H1 (cell line): ENCODE results near the gene RAPGEF1. TPM values are rescaled to one million over a fixed set of nuclear protein-coding genes. Genes with fewer than 3 reads are reported as not detected.

Source experiments
- CTCF ChIA-PET: fragments of 300-600 bp; sonication (Branson Sonifier 250); formaldehyde crosslinking; loops from one replicate; lab custom pipeline; 2021; ENCODE audit not compliant: partially characterized antibody; lab: Charles Lee
- POLR2A ChIA-PET: fragments of 300-600 bp; sonication (Branson Sonifier 250); formaldehyde crosslinking; loops from one replicate; lab custom pipeline; 2021; ENCODE audit warnings: inconsistent platforms; ENCODE audit not compliant: partially characterized antibody; lab: Charles Lee
- DNase-seq, 2 experiments: peaks; one replicate each; pipeline versions ENCODE4 v3.0.0 to v3.0.0-alpha.2; 2010 to 2022; ENCODE audit warnings: low spot score in 2 of 2, low read depth in 1 of 2, mixed read lengths in 1 of 2
- FAIRE-seq: peaks from 2 replicates; lab custom pipeline; 2011; peaks lifted over from hg19 to GRCh38; lab: Jason Lieb, UNC
- H2AFZ ChIP-seq: 2 replicates; pipeline ENCODE4 v1.8.1; 2012; ENCODE audit warnings: low read length, inconsistent platforms
- H2AK5ac ChIP-seq: 2 replicates; pipeline ENCODE4 v1.6.1; 2013; ENCODE audit warnings: low read depth, low read length
- H2BK120ac ChIP-seq: replicated peaks from 2 replicates; pipeline ENCODE3; 2013; ENCODE audit warnings: low read depth, low read length, inconsistent platforms
- H2BK12ac ChIP-seq: 2 replicates; pipeline ENCODE4 v1.6.1; 2013; ENCODE audit warnings: low read depth, low read length
- H2BK15ac ChIP-seq: 2 replicates; pipeline ENCODE4 v1.6.1; 2013; ENCODE audit warnings: low read length
- H2BK20ac ChIP-seq: 2 replicates; pipeline ENCODE4 v1.6.1; 2013; ENCODE audit warnings: low read length
- H2BK5ac ChIP-seq: 2 replicates; pipeline ENCODE4 v1.6.1; 2013; ENCODE audit warnings: low read depth, low read length
- H3K14ac ChIP-seq: 2 replicates; pipeline ENCODE4 v1.6.1; 2013; ENCODE audit warnings: inconsistent platforms; ENCODE audit not compliant: insufficient read length
- H3K18ac ChIP-seq: 2 replicates; pipeline ENCODE4 v1.6.1; 2013; ENCODE audit warnings: low read length; ENCODE audit errors: extremely low read depth
- H3K23ac ChIP-seq: 2 replicates; pipeline ENCODE4 v1.6.1; 2013; ENCODE audit warnings: inconsistent platforms; ENCODE audit not compliant: insufficient read length
- H3K23me2 ChIP-seq: 2 replicates; pipeline ENCODE4 v1.6.1; 2013; ENCODE audit warnings: low read depth, low read length
- H3K27ac ChIP-seq: 2 replicates; pipeline ENCODE4 v1.6.1; 2011; ENCODE audit warnings: low read depth, low read length, inconsistent platforms
- H3K27me3 ChIP-seq, 4 experiments: replicated peaks in 1 of 4; 1 replicate in 1 of 4; 2 replicates in 3 of 4; pipeline versions ENCODE4 v1.6.1 to v1.8.1; 2011 to 2013; ENCODE audit warnings: low read length in 3 of 4, mild to moderate bottlenecking in 3 of 4, inconsistent platforms in 2 of 4, mixed read lengths in 2 of 4, moderate library complexity in 1 of 4; ENCODE audit not compliant: control insufficient read depth in 3 of 4, insufficient read depth in 3 of 4; ENCODE audit errors: extremely low read depth in 1 of 4
- H3K36me3 ChIP-seq, 4 experiments: 2 replicates each; pipeline versions ENCODE4 v1.6.1 to v1.8.1; 2011 to 2013; ENCODE audit warnings: mild to moderate bottlenecking in 4 of 4, low read length in 3 of 4, moderate library complexity in 2 of 4, control low read depth in 1 of 4, inconsistent platforms in 1 of 4; ENCODE audit not compliant: insufficient read depth in 4 of 4, control insufficient read depth in 2 of 4
- H3K4ac ChIP-seq: replicated peaks from 2 replicates; pipeline ENCODE3; 2013; ENCODE audit warnings: low read length, low read depth, mixed read lengths, inconsistent platforms; ENCODE audit not compliant: insufficient read length
- H3K4me1 ChIP-seq, 4 experiments: replicated peaks in 1 of 4; 1 replicate in 1 of 4; 2 replicates in 3 of 4; pipeline versions ENCODE4 v1.6.1 to v1.8.1; 2011 to 2013; ENCODE audit warnings: low read length in 3 of 4, inconsistent platforms in 2 of 4, mixed read lengths in 1 of 4; ENCODE audit not compliant: insufficient read depth in 4 of 4, control insufficient read depth in 3 of 4
- H3K4me2 ChIP-seq, 2 experiments: 2 replicates each; pipeline versions ENCODE4 v1.6.1 to v1.8.1; 2011 to 2013; ENCODE audit warnings: low read depth in 2 of 2, low read length in 2 of 2, control low read depth in 1 of 2, inconsistent platforms in 1 of 2, mild to moderate bottlenecking in 1 of 2; ENCODE audit not compliant: insufficient read depth in 1 of 2
- H3K4me3 ChIP-seq, 4 experiments: fragments of 200-600, 300-600 bp in 1 of 4; sonication (generic), shearing (Covaris generic), sonication (Bioruptor Twin) in 1 of 4; 2 replicates each; pipeline versions ENCODE4 v1.5.1 to v1.8.1; 2011 to 2016; ENCODE audit warnings: low read length in 4 of 4, low read depth in 3 of 4, control low read depth in 2 of 4, inconsistent platforms in 2 of 4, mild to moderate bottlenecking in 2 of 4, mixed read lengths in 1 of 4, moderate library complexity in 1 of 4; ENCODE audit not compliant: insufficient read depth in 2 of 4; ENCODE audit errors: extremely low read depth in 1 of 4
- H3K56ac ChIP-seq: replicated peaks from 2 replicates; pipeline ENCODE3; 2013; ENCODE audit warnings: low read depth, mild to moderate bottlenecking, mixed read lengths, low read length, inconsistent platforms; ENCODE audit not compliant: insufficient read length
- H3K79me1 ChIP-seq: 2 replicates; pipeline ENCODE4 v1.6.1; 2013; ENCODE audit warnings: low read depth, low read length, control low read depth
- H3K79me2 ChIP-seq, 2 experiments: 2 replicates each; pipeline versions ENCODE4 v1.6.1 to v1.8.1; 2012 to 2013; ENCODE audit warnings: low read length in 2 of 2, mild to moderate bottlenecking in 2 of 2, inconsistent platforms in 1 of 2; ENCODE audit not compliant: insufficient read depth in 2 of 2, control insufficient read depth in 1 of 2
- H3K9ac ChIP-seq, 4 experiments: replicated peaks in 1 of 4; 1 replicate in 1 of 4; 2 replicates in 3 of 4; pipeline versions ENCODE4 v1.6.1 to v1.8.1; 2011 to 2013; ENCODE audit warnings: low read depth in 3 of 4, low read length in 3 of 4, control low read depth in 2 of 4, mild to moderate bottlenecking in 2 of 4, moderate library complexity in 2 of 4, inconsistent platforms in 1 of 4; ENCODE audit errors: extremely low read depth in 1 of 4
- H3K9me3 ChIP-seq, 2 experiments: 2 replicates each; pipeline versions ENCODE4 v1.6.1 to v1.8.1; 2012 to 2013; ENCODE audit warnings: mild to moderate bottlenecking in 2 of 2, moderate library complexity in 2 of 2, control low read depth in 1 of 2, inconsistent platforms in 1 of 2, low read depth in 1 of 2, low read length in 1 of 2, mixed read lengths in 1 of 2; ENCODE audit not compliant: insufficient read depth in 2 of 2
- H4K20me1 ChIP-seq, 2 experiments: replicated peaks in 1 of 2; 2 replicates each; pipeline versions ENCODE3 to v1.8.1; 2011 to 2013; ENCODE audit warnings: inconsistent platforms in 2 of 2, low read length in 2 of 2, mild to moderate bottlenecking in 1 of 2; ENCODE audit not compliant: insufficient read depth in 2 of 2, control insufficient read depth in 1 of 2
- H4K5ac ChIP-seq: 2 replicates; pipeline ENCODE4 v1.6.1; 2013; ENCODE audit warnings: low read length, low read depth, mixed read lengths, inconsistent platforms; ENCODE audit not compliant: insufficient read length
- H4K8ac ChIP-seq: 2 replicates; pipeline ENCODE4 v1.8.0; 2013; ENCODE audit warnings: mild to moderate bottlenecking, moderate library complexity, low read length, inconsistent platforms; ENCODE audit not compliant: insufficient read depth; ENCODE audit errors: extremely low read depth
- H4K91ac ChIP-seq: replicated peaks from 2 replicates; pipeline ENCODE3; 2013; ENCODE audit warnings: low read length, mixed read lengths, inconsistent platforms; ENCODE audit not compliant: insufficient read length
- GABPA ChIP-seq: IDR thresholded peaks from 2 replicates; pipeline ENCODE4 v1.6.1; 2011; ENCODE audit warnings: mild to moderate bottlenecking, low read length, moderate library complexity, borderline replicate concordance; ENCODE audit not compliant: insufficient read depth
- KDM1A ChIP-seq: fragments of 200-600, 300-600 bp; sonication (generic); IDR thresholded peaks from 2 replicates; pipeline ENCODE4 v1.7.1; 2016; ENCODE audit warnings: mild to moderate bottlenecking, low read length, borderline replicate concordance
- MAFK ChIP-seq: IDR thresholded peaks from 2 replicates; pipeline ENCODE4 v1.6.1; 2012; ENCODE audit warnings: low read depth, mild to moderate bottlenecking, improper control_type of control experiment, low read length
- NRF1 ChIP-seq: IDR thresholded peaks from 2 replicates; pipeline ENCODE4 v1.6.1; 2011; ENCODE audit warnings: mild to moderate bottlenecking, low read depth, low read length, improper control_type of control experiment
- RAD21 ChIP-seq, 2 experiments: IDR thresholded peaks in 1 of 2; conservative IDR thresholded peaks in 1 of 2; 2 replicates each; pipeline ENCODE4 v1.6.1; 2011; ENCODE audit warnings: low read depth in 2 of 2, low read length in 2 of 2, improper control_type of control experiment in 1 of 2, inconsistent platforms in 1 of 2, mild to moderate bottlenecking in 1 of 2, moderate library complexity in 1 of 2
- RFX5 ChIP-seq: IDR thresholded peaks from 2 replicates; pipeline ENCODE4 v1.6.1; 2011; ENCODE audit warnings: low read depth, low read length, improper control_type of control experiment, borderline replicate concordance
- whole genome bisulfite sequencing, 2 experiments: shearing (Covaris generic) in 1 of 2; methylation state at CpG; one replicate each; pipeline versions ENCODE4 v1.1.6 to v1.1.7; 2013 to 2015; ENCODE audit warnings: low lambda C conversion rate in 2 of 2, mixed read lengths in 2 of 2, inconsistent platforms in 1 of 2, low coverage in 1 of 2, missing lambda C conversion rate in 1 of 2; ENCODE audit not compliant: insufficient replicate concordance in 2 of 2, insufficient coverage in 1 of 2, insufficient read length in 1 of 2; ENCODE audit errors: extremely low coverage in 1 of 2, missing lambda C conversion rate in 1 of 2; 5-methylcytosine and 5-hydroxymethylcytosine counted together
- polyA plus RNA-seq, 7 experiments: library from polyadenylated mRNA; depleted of rRNA in 3 of 7; stranded (reverse) in 5 of 7; unstranded in 2 of 7; fragments of >200 nt in 5 of 7; fragments of 200-250 nt in 2 of 7; gene quantifications; 1 replicate in 5 of 7; 2 replicates in 1 of 7; 4 replicates in 1 of 7; pipeline versions ENCODE4 v1.2.1 to v1.2.3, GENCODE V29; 2011 to 2013; ENCODE audit warnings: missing spikeins in 2 of 7, mixed read lengths in 2 of 7
- total RNA-seq: library from RNA; stranded (reverse); fragmentation: NEBNext Ultra II Directional; extraction: Animal tissue kit (Norgen Biotek cat#: 25700); gene quantifications from 2 replicates; pipeline ENCODE4 v1.2.1, GENCODE V29; 2021

RAPGEF1 gene
- total and polyA plus RNA-seq, 2 of the 8 experiments (the other 6 are each of a cell fraction or from before 2014, with no cell fraction given): 29.7 to 78.9 TPM

DNA sequence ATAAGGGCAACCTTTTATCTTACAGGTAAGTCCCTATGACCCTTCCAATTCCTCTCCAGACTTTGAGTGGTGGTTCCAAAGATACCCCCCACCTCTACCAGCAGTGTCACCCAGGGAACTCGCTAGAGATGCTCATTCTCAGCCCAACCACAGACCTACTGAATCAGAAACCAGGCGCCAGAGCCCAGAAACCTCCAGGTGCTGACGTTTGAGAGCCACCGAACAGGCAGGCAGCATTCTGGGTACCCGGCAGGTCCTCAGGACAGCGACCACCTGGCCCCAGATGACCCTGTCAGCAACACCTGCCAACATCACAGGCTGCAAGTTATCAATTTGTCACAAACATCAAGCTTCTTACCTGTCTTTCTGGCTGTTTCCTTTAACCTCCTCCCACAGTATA, 19.5 kb downstream of the RAPGEF1 start:
- POLR2A ChIA-PET: no interaction called here
- no peak for TF ChIP-seq RAD21 (IDR thresholded peaks at IDR 0.05 in 1 of 2, conservative IDR thresholded peaks at IDR 0.05 in 1 of 2; ENCODE audit: low read depth in 2 of 2, low read length in 2 of 2)
- TF ChIP-seq MAFK: no peak
- no peak for TF ChIP-seq KDM1A
- no peak for TF ChIP-seq RFX5
- TF ChIP-seq NRF1: no peak
- no peak for TF ChIP-seq GABPA

More for the DNA sequence above, 19.5 kb downstream of the RAPGEF1 start:
- Histone ChIP-seq H3K23me2 (no peaks in the 10 kb centered on the region), H3K4me2 (no peak overlapping the region), H3K18ac (no peak overlapping the region), H2BK120ac (no peak overlapping the region), H4K5ac (no peak overlapping the region), H2BK12ac (no peak overlapping the region), H3K79me2 (peaks cover 0 to 62% of the 10 kb centered on the region in 2 experiments; a peak in 2 of 4 replicates), H3K27ac (no peak overlapping the region), H3K79me1 (peaks cover 6% of the 10 kb centered on the region; the same call in 1 of the 2 replicates), H3K4ac (no peak overlapping the region), H2BK20ac (no peak overlapping the region), H3K23ac (no peak overlapping the region), H2BK5ac (no peak overlapping the region), H3K4me1 (peaks cover 0 to 3% (median 1%) of the 10 kb centered on the region in 4 experiments; a peak in 1 of 7 replicates), H2AFZ (no peak overlapping the region), H2BK15ac (no peak overlapping the region), H3K56ac (no peak overlapping the region), H3K9ac (no peak overlapping the region), H4K91ac (no peak overlapping the region), H3K27me3 (no peaks in the 10 kb centered on the region), H3K36me3 (no peaks in the 10 kb centered on the region), H3K4me3 (no peak overlapping the region), H2AK5ac (no peak overlapping the region), H3K14ac (no peak overlapping the region), H4K20me1 (peaks cover 0 to 7% of the 10 kb centered on the region in 2 experiments), H4K8ac (no peak overlapping the region), H3K9me3 (no peaks in the 10 kb centered on the region)
- WGBS, 2 experiments: 89% methylated on average over 6 of the region's 6 CpGs; no CpG with 5 or more reads in 1 of the 2 experiments
- CTCF ChIA-PET: interaction anchor here (1.6 kb wide), 1 partner anchor 24 kb away, joined by 3 read pairs; no protein-coding TSS in a partner anchor
- FAIRE-seq: no peak
- DNase-seq: no peak
